ENCODE measurements around the gene LPP.

DNA sequence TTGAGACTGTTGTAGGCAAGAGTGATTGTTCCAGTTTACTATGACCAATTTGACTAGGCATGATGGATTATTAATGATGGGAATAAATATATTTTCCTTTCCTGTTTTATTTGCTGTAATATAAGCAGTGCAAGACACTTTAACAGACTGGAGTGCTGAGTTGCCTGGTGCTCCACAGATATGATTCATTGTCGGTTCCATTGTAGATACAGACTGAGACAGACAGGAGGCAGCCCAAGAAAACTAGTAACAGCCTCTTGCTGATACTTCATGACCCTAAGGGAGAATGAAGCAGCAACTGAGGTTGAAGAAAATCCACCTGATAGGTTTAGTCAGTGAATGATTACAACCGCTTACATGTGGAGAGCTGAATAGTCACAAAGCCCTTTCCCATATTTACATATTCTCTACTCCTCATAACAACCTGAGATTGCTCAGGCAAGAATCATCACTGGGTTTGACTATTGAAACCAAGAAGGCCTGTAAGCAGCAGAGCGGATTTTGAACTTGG, 782.7 kb downstream of the LPP start:
- no peak for TF ChIP-seq CTCF (IDR thresholded peaks at IDR 0.05)
- no peak for TF ChIP-seq EP300 (IDR thresholded peaks at IDR 0.05)
- TF ChIP-seq POLR2AphosphoS5 (IDR thresholded peaks at IDR 0.05) = no peak
- TF ChIP-seq POLR2A (IDR thresholded peaks at IDR 0.05; ENCODE audit: low read depth) = no peak
